H1 (cell line): Measurements from ENCODE around the gene SH3PXD2B. TPM values are rescaled to one million over a fixed set of nuclear protein-coding genes. Genes with fewer than 3 reads are reported as not detected.

ENCODE experiments used
- CTCF ChIA-PET: fragments of 300-600 bp; sonication (Branson Sonifier 250); formaldehyde crosslinking; loops from one replicate; lab custom pipeline; 2021; ENCODE audit not compliant: partially characterized antibody; lab: Charles Lee
- POLR2A ChIA-PET: fragments of 300-600 bp; sonication (Branson Sonifier 250); formaldehyde crosslinking; loops from one replicate; lab custom pipeline; 2021; ENCODE audit warnings: inconsistent platforms; ENCODE audit not compliant: partially characterized antibody; lab: Charles Lee
- DNase-seq, 2 experiments: peaks; one replicate each; pipeline versions ENCODE4 v3.0.0 to v3.0.0-alpha.2; 2010 to 2022; ENCODE audit warnings: low spot score in 2 of 2, low read depth in 1 of 2, mixed read lengths in 1 of 2
- FAIRE-seq: peaks from 2 replicates; lab custom pipeline; 2011; peaks lifted over from hg19 to GRCh38; lab: Jason Lieb, UNC
- H2AFZ ChIP-seq: 2 replicates; pipeline ENCODE4 v1.8.1; 2012; ENCODE audit warnings: low read length, inconsistent platforms
- H2AK5ac ChIP-seq: 2 replicates; pipeline ENCODE4 v1.6.1; 2013; ENCODE audit warnings: low read depth, low read length
- H2BK120ac ChIP-seq: replicated peaks from 2 replicates; pipeline ENCODE3; 2013; ENCODE audit warnings: low read depth, low read length, inconsistent platforms
- H2BK12ac ChIP-seq: 2 replicates; pipeline ENCODE4 v1.6.1; 2013; ENCODE audit warnings: low read depth, low read length
- H2BK15ac ChIP-seq: 2 replicates; pipeline ENCODE4 v1.6.1; 2013; ENCODE audit warnings: low read length
- H2BK20ac ChIP-seq: 2 replicates; pipeline ENCODE4 v1.6.1; 2013; ENCODE audit warnings: low read length
- H2BK5ac ChIP-seq: 2 replicates; pipeline ENCODE4 v1.6.1; 2013; ENCODE audit warnings: low read depth, low read length
- H3K14ac ChIP-seq: 2 replicates; pipeline ENCODE4 v1.6.1; 2013; ENCODE audit warnings: inconsistent platforms; ENCODE audit not compliant: insufficient read length
- H3K18ac ChIP-seq: 2 replicates; pipeline ENCODE4 v1.6.1; 2013; ENCODE audit warnings: low read length; ENCODE audit errors: extremely low read depth
- H3K23ac ChIP-seq: 2 replicates; pipeline ENCODE4 v1.6.1; 2013; ENCODE audit warnings: inconsistent platforms; ENCODE audit not compliant: insufficient read length
- H3K23me2 ChIP-seq: 2 replicates; pipeline ENCODE4 v1.6.1; 2013; ENCODE audit warnings: low read depth, low read length
- H3K27ac ChIP-seq: 2 replicates; pipeline ENCODE4 v1.6.1; 2011; ENCODE audit warnings: low read depth, low read length, inconsistent platforms
- H3K27me3 ChIP-seq, 4 experiments: replicated peaks in 1 of 4; 1 replicate in 1 of 4; 2 replicates in 3 of 4; pipeline versions ENCODE4 v1.6.1 to v1.8.1; 2011 to 2013; ENCODE audit warnings: low read length in 3 of 4, mild to moderate bottlenecking in 3 of 4, inconsistent platforms in 2 of 4, mixed read lengths in 2 of 4, moderate library complexity in 1 of 4; ENCODE audit not compliant: control insufficient read depth in 3 of 4, insufficient read depth in 3 of 4; ENCODE audit errors: extremely low read depth in 1 of 4
- H3K36me3 ChIP-seq, 4 experiments: 2 replicates each; pipeline versions ENCODE4 v1.6.1 to v1.8.1; 2011 to 2013; ENCODE audit warnings: mild to moderate bottlenecking in 4 of 4, low read length in 3 of 4, moderate library complexity in 2 of 4, control low read depth in 1 of 4, inconsistent platforms in 1 of 4; ENCODE audit not compliant: insufficient read depth in 4 of 4, control insufficient read depth in 2 of 4
- H3K4ac ChIP-seq: replicated peaks from 2 replicates; pipeline ENCODE3; 2013; ENCODE audit warnings: low read length, low read depth, mixed read lengths, inconsistent platforms; ENCODE audit not compliant: insufficient read length
- H3K4me1 ChIP-seq, 4 experiments: replicated peaks in 1 of 4; 1 replicate in 1 of 4; 2 replicates in 3 of 4; pipeline versions ENCODE4 v1.6.1 to v1.8.1; 2011 to 2013; ENCODE audit warnings: low read length in 3 of 4, inconsistent platforms in 2 of 4, mixed read lengths in 1 of 4; ENCODE audit not compliant: insufficient read depth in 4 of 4, control insufficient read depth in 3 of 4
- H3K4me2 ChIP-seq, 2 experiments: 2 replicates each; pipeline versions ENCODE4 v1.6.1 to v1.8.1; 2011 to 2013; ENCODE audit warnings: low read depth in 2 of 2, low read length in 2 of 2, control low read depth in 1 of 2, inconsistent platforms in 1 of 2, mild to moderate bottlenecking in 1 of 2; ENCODE audit not compliant: insufficient read depth in 1 of 2
- H3K4me3 ChIP-seq, 4 experiments: fragments of 200-600, 300-600 bp in 1 of 4; sonication (generic), shearing (Covaris generic), sonication (Bioruptor Twin) in 1 of 4; 2 replicates each; pipeline versions ENCODE4 v1.5.1 to v1.8.1; 2011 to 2016; ENCODE audit warnings: low read length in 4 of 4, low read depth in 3 of 4, control low read depth in 2 of 4, inconsistent platforms in 2 of 4, mild to moderate bottlenecking in 2 of 4, mixed read lengths in 1 of 4, moderate library complexity in 1 of 4; ENCODE audit not compliant: insufficient read depth in 2 of 4; ENCODE audit errors: extremely low read depth in 1 of 4
- H3K56ac ChIP-seq: replicated peaks from 2 replicates; pipeline ENCODE3; 2013; ENCODE audit warnings: low read depth, mild to moderate bottlenecking, mixed read lengths, low read length, inconsistent platforms; ENCODE audit not compliant: insufficient read length
- H3K79me1 ChIP-seq: 2 replicates; pipeline ENCODE4 v1.6.1; 2013; ENCODE audit warnings: low read depth, low read length, control low read depth
- H3K79me2 ChIP-seq, 2 experiments: 2 replicates each; pipeline versions ENCODE4 v1.6.1 to v1.8.1; 2012 to 2013; ENCODE audit warnings: low read length in 2 of 2, mild to moderate bottlenecking in 2 of 2, inconsistent platforms in 1 of 2; ENCODE audit not compliant: insufficient read depth in 2 of 2, control insufficient read depth in 1 of 2
- H3K9ac ChIP-seq, 4 experiments: replicated peaks in 1 of 4; 1 replicate in 1 of 4; 2 replicates in 3 of 4; pipeline versions ENCODE4 v1.6.1 to v1.8.1; 2011 to 2013; ENCODE audit warnings: low read depth in 3 of 4, low read length in 3 of 4, control low read depth in 2 of 4, mild to moderate bottlenecking in 2 of 4, moderate library complexity in 2 of 4, inconsistent platforms in 1 of 4; ENCODE audit errors: extremely low read depth in 1 of 4
- H3K9me3 ChIP-seq, 2 experiments: 2 replicates each; pipeline versions ENCODE4 v1.6.1 to v1.8.1; 2012 to 2013; ENCODE audit warnings: mild to moderate bottlenecking in 2 of 2, moderate library complexity in 2 of 2, control low read depth in 1 of 2, inconsistent platforms in 1 of 2, low read depth in 1 of 2, low read length in 1 of 2, mixed read lengths in 1 of 2; ENCODE audit not compliant: insufficient read depth in 2 of 2
- H4K20me1 ChIP-seq, 2 experiments: replicated peaks in 1 of 2; 2 replicates each; pipeline versions ENCODE3 to v1.8.1; 2011 to 2013; ENCODE audit warnings: inconsistent platforms in 2 of 2, low read length in 2 of 2, mild to moderate bottlenecking in 1 of 2; ENCODE audit not compliant: insufficient read depth in 2 of 2, control insufficient read depth in 1 of 2
- H4K5ac ChIP-seq: 2 replicates; pipeline ENCODE4 v1.6.1; 2013; ENCODE audit warnings: low read length, low read depth, mixed read lengths, inconsistent platforms; ENCODE audit not compliant: insufficient read length
- H4K8ac ChIP-seq: 2 replicates; pipeline ENCODE4 v1.8.0; 2013; ENCODE audit warnings: mild to moderate bottlenecking, moderate library complexity, low read length, inconsistent platforms; ENCODE audit not compliant: insufficient read depth; ENCODE audit errors: extremely low read depth
- H4K91ac ChIP-seq: replicated peaks from 2 replicates; pipeline ENCODE3; 2013; ENCODE audit warnings: low read length, mixed read lengths, inconsistent platforms; ENCODE audit not compliant: insufficient read length
- CBX8 ChIP-seq: fragments of 300-800, 300-1000 bp; sonication (generic); IDR thresholded peaks from 2 replicates; pipeline ENCODE4 v1.7.1; 2016; ENCODE audit warnings: low read depth, low read length, borderline replicate concordance
- CTCF ChIP-seq, 3 experiments: IDR thresholded peaks; 1 replicate in 2 of 3; 2 replicates in 1 of 3; pipeline versions ENCODE4 v1.5.1 to v1.6.1; 2011; ENCODE audit warnings: low read length in 3 of 3, mild to moderate bottlenecking in 3 of 3, inconsistent platforms in 2 of 3, low read depth in 1 of 3, moderate library complexity in 1 of 3; ENCODE audit not compliant: insufficient read depth in 1 of 3; ENCODE audit errors: control extremely low read depth in 1 of 3
- EGR1 ChIP-seq: IDR thresholded peaks from 2 replicates; pipeline ENCODE4 v1.6.1; 2011; ENCODE audit warnings: low read depth, low read length, borderline replicate concordance
- EZH2 ChIP-seq: fragments of 200-600 bp; sonication (generic); IDR thresholded peaks from 2 replicates; pipeline ENCODE4 v1.7.1; 2012; ENCODE audit warnings: low read depth, mild to moderate bottlenecking, moderate library complexity, low read length, inconsistent platforms; ENCODE audit not compliant: severe bottlenecking
- HDAC6 ChIP-seq: IDR thresholded peaks from one replicate; pipeline ENCODE4 v1.7.1; 2012; ENCODE audit warnings: low read depth, mild to moderate bottlenecking, inconsistent platforms, low read length, moderate library complexity
- RAD21 ChIP-seq, 2 experiments: IDR thresholded peaks in 1 of 2; conservative IDR thresholded peaks in 1 of 2; 2 replicates each; pipeline ENCODE4 v1.6.1; 2011; ENCODE audit warnings: low read depth in 2 of 2, low read length in 2 of 2, improper control_type of control experiment in 1 of 2, inconsistent platforms in 1 of 2, mild to moderate bottlenecking in 1 of 2, moderate library complexity in 1 of 2
- SP1 ChIP-seq: IDR thresholded peaks from 2 replicates; pipeline ENCODE4 v1.6.1; 2011; ENCODE audit warnings: low read depth, low read length
- TAF7 ChIP-seq: optimal IDR thresholded peaks from 2 replicates; pipeline ENCODE3; 2011; ENCODE audit warnings: low read depth, mild to moderate bottlenecking, inconsistent platforms, low read length, moderate library complexity, borderline replicate concordance
- WGBS, 2 experiments: shearing (Covaris generic) in 1 of 2; methylation state at CpG; one replicate each; pipeline versions ENCODE4 v1.1.6 to v1.1.7; 2013 to 2015; ENCODE audit warnings: low lambda C conversion rate in 2 of 2, mixed read lengths in 2 of 2, inconsistent platforms in 1 of 2, low coverage in 1 of 2, missing lambda C conversion rate in 1 of 2; ENCODE audit not compliant: insufficient replicate concordance in 2 of 2, insufficient coverage in 1 of 2, insufficient read length in 1 of 2; ENCODE audit errors: extremely low coverage in 1 of 2, missing lambda C conversion rate in 1 of 2; 5-methylcytosine and 5-hydroxymethylcytosine counted together
- polyA plus RNA-seq, 7 experiments: library from polyadenylated mRNA; depleted of rRNA in 3 of 7; stranded (reverse) in 5 of 7; unstranded in 2 of 7; fragments of >200 nt in 5 of 7; fragments of 200-250 nt in 2 of 7; gene quantifications; 1 replicate in 5 of 7; 2 replicates in 1 of 7; 4 replicates in 1 of 7; pipeline versions ENCODE4 v1.2.1 to v1.2.3, GENCODE V29; 2011 to 2013; ENCODE audit warnings: missing spikeins in 2 of 7, mixed read lengths in 2 of 7
- total RNA-seq: library from RNA; stranded (reverse); fragmentation: NEBNext Ultra II Directional; extraction: Animal tissue kit (Norgen Biotek cat#: 25700); gene quantifications from 2 replicates; pipeline ENCODE4 v1.2.1, GENCODE V29; 2021

The SH3PXD2B gene
- total and polyA plus RNA-seq, 2 of the 8 experiments (the other 6 are each of a cell fraction or from before 2014, with no cell fraction given), result 32.9 to 72.9 TPM

- H4K5ac ChIP-seq, result no peak overlapping the region
- no peak overlapping the region for H3K4me2 ChIP-seq
- ChIA-PET CTCF (interaction anchor here (0.8 to 3.1 kb wide), 25 partner anchors 8 to 297 kb away, joined by 3 to 17 read pairs (median 3); no protein-coding TSS in a partner anchor), POLR2A (interaction anchor here (1.0 kb wide), 1 partner anchor 10 kb away, joined by 3 read pairs; the partner anchor contains the start of gene UBTD2)
- no peaks in the 10 kb centered on the region for H3K36me3 ChIP-seq
- no peak overlapping the region for H3K18ac ChIP-seq
- no peak overlapping the region for H2AFZ ChIP-seq
- no peaks in the 10 kb centered on the region for H3K27me3 ChIP-seq
- no peak overlapping the region for H4K8ac ChIP-seq
- H3K4ac ChIP-seq, result no peak overlapping the region
- H2BK15ac ChIP-seq, result 0 out of 2 replicates have a peak overlapping the region, but pooled peaks have one; percentile 40
- no peak overlapping the region for H2AK5ac ChIP-seq
- no peak overlapping the region for H3K56ac ChIP-seq
- H3K4me3 ChIP-seq, result no peak overlapping the region
- no peak overlapping the region for H4K91ac ChIP-seq
- H3K9ac ChIP-seq, result no peak overlapping the region
- peak overlapping the region; percentile 9; the same call in 1 of the 2 replicates for H2BK20ac ChIP-seq
- H4K20me1 ChIP-seq, result no peaks in the 10 kb centered on the region
- TF ChIP-seq EGR1 (no peak), HDAC6 (no peak), TAF7 (no peak), EZH2 (no peak), CTCF (IDR thresholded peaks at IDR 0.05; ENCODE audit: control extremely low read depth in 1 of 3, insufficient read depth in 1 of 3, low read depth in 1 of 3, low read length in 3 of 3) (peak; percentile 59 to 90 (median 78)), CBX8 (no peak), RAD21 (IDR thresholded peaks at IDR 0.05 in 1 of 2, conservative IDR thresholded peaks at IDR 0.05 in 1 of 2; ENCODE audit: low read depth in 2 of 2, low read length in 2 of 2) (peak; percentile 86 to 93), SP1 (0 out of 2 replicates have a peak, but pooled peaks have one; percentile 62)
- H2BK5ac ChIP-seq, result 0 out of 2 replicates have a peak overlapping the region, but pooled peaks have one; percentile 49
- H3K23me2 ChIP-seq, result no peaks in the 10 kb centered on the region
- no peaks in the 10 kb centered on the region for H3K79me2 ChIP-seq
- H3K4me1 ChIP-seq, result peaks cover 0 to 4% (median 0%) of the 10 kb centered on the region in 4 experiments; a peak in 1 of 7 replicates
- no peaks in the 10 kb centered on the region for H3K79me1 ChIP-seq
- 0 out of 2 replicates have a peak overlapping the region, but pooled peaks have one; percentile 33 for H2BK12ac ChIP-seq
- 84% methylated on average over 5 of the region's 5 CpGs; no CpG with 5 or more reads in 1 of the 2 experiments for WGBS, 2 experiments
- FAIRE-seq (peak; percentile 90), DNase-seq (peak; percentile 27 to 58)
- no peak overlapping the region for H2BK120ac ChIP-seq
- no peak overlapping the region for H3K14ac ChIP-seq
- no peaks in the 10 kb centered on the region for H3K9me3 ChIP-seq
- no peak overlapping the region for H3K23ac ChIP-seq
- no peak overlapping the region for H3K27ac ChIP-seq
Observed at GRCh38 chr5:172293054-172293744, 161.1 kb downstream of the SH3PXD2B start.
